DMS153 treated with DMSO at 0.1 percent for 48 hours (cell line): ENCODE measurements around the gene TIMM13.

ENCODE experiments used
- DNase-seq: peaks from one replicate; lab custom pipeline; 2025; ENCODE audit not compliant: unreplicated experiment; lab: John Stamatoyannopoulos, UW

Gene TIMM13

DNA sequence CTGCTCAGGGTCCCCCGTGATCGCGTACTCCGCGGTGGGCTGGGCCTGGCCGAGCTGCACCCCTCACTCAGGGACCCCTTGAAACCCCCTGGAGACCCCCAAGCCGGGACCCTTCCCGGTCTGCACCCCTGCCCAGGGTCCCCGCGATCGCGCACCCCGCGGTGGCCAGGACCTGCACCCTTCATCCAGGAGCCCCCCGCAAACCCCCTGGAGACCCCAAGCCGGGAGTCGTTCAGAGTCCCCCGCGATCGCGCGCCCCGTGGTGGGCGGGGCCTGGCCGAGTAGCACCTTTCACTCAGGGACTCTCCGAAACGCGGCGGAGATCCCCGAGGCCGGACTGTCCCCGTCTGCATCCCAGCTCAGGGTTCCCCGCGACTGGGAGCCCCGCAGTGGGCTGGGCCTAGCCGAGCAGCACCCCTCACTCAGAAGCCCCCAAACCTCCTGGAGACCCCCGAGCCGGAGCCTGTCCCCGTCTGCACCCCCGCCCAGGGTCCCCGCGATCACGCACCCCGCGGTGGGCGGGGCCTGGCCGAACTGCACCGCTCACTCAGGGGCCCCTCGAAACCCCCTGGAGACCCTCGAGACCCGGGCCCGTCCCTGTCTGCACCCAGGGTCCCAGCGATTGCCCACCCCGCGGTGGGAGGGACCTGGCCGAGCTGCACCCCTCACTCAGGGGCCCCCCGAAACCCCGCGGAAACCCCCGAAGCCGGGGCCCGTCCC is 28.6 kb upstream of the TIMM13 start:
- DNase-seq, result no peak

DNA sequence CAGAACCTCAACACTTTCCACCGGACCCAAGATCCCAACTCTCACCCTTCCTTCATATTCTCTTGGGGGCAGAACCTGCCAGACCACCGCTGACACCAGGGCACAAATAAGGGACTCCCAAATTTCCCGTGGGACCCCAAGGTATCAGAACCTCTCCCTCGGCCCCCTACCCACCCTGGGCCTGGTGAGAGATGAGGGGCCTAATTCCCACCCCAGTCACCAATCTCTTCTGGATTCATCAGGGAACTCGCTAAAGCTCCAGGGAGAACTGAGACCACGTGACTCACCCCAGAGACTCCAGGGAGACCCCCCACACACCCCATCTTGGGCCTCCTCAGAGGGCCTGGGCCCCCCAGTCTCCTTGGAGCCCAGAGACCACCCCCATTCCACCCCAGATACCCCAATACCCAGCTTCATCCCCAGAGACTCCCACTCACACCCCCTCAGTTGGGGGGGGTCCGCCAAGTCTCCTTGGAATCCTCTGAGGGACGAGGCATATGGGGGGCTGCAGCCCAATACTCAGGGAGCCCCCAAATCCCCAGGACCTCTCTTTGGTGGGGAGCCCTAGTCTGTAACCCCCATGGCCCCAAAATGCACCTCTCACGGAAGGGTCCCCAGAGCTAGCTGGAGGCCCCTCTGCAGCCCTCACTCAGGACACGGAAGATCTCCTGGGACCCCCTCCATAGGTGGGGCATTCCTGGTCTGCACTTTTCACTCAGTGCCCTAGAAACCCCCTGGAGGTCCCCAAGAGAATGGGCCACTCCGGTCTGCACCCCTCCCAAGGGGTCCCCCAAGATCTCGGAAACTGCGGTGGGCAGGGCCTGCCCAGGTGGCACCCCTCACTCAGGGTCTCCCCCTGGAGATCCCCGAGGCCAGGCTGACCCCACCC is 27.8 kb upstream of the TIMM13 start:
- no peak for DNase-seq

DNA sequence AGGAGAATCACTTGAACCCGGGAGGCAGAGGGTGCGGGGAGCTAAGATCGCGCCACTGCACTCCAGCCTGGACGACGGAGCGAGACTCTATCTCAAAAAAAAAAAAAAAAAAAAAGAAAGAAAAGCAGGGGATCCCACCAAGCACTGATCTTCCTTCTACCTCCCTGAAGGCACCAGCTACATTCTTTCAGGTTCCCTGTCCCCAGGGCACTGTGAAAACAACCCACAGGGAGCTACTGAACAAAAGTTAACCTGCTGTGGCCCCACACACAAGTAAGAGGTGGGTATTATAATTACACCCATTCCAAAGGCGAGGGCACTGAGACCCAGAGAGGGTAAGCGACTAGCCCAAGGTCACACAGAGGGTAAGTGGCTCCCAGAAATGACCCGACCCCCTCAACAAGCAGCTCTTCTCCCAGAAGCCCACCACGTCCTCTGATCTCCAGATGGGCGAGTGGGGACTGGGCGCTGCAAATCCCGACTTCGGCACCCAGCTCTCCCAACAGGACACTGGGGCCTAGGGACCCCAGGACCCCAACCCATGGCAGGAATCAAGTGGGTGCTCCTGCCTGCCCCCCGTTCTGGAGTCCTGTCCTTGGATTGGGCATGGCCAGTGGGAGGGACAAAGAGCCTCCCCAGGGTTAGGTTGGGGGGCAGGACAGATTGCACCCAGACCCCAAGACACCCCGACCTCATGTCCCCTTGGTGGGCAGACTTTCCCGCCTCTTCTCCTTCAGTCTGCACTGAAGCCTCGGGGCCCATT is 27.0 kb upstream of the TIMM13 start:
- DNase-seq, result no peak

DNA sequence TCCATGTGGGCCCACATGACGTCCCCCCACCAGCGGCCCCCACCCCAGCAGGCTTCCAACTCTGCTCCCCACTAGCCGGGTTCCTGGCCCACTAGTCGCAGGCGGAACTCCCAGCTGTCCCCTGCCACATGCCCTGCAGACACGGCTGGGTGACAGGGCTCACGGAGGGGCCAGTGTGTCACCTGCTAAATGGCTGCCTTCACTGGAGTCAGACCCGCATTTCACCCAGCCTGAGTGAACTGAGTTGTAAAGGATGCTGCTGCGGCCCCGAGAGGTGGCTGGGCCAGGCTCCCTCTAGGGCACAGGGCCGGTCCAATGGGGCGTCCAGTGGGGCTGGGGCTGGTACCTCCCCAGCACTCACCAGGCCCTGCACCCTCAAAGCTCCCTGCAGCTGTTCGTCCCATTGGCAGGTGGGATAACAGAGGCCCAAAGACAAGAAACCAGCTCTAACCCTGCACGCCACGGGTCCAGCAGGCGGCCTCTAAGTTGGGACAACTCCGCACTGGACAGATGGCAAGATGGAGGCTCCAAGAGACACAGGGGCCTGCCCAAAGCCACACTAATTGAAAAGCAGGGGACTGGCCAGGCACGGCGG is 26.1 kb upstream of the TIMM13 start:
- DNase-seq, result no peak

DNA sequence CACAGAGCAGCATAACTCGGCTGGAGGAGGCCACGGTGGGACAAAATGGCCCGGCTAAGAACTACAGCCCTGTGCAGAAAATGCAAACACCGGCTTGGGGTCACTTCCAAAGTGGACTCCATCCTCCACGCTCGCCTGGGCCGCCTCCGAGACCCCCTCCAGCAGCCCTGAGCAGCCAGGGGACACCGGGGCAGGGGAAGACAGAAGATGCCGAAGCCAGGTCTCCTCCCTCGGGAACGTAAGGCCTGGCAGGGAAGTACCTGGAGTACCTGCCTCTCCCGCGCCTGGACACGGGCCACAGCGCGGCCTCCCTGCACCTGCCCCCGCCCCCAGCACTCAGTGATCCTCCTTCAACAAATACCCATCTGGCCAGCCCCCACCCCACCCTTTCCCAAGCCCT is 24.4 kb upstream of the TIMM13 start:
- no peak for DNase-seq

DNA sequence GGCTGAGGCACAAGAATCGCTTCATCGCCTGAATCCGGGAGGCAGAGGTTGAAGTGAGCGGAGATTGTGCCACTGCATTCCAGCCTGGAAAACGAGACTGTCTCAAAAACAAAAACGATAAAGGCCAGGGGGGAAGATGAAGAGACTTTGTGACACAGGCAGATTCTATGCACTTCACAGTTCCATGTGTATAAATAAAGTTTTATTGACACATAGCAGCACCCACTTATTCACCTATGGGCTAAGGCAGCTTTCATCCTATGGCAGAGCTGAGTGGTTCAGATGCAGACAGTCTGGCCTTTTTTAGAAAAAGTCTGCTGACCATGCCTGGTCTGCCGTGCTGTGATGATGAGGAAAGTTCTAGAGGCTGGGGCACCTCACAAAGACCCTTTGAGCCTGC is 23.8 kb upstream of the TIMM13 start:
- no peak for DNase-seq

DNA sequence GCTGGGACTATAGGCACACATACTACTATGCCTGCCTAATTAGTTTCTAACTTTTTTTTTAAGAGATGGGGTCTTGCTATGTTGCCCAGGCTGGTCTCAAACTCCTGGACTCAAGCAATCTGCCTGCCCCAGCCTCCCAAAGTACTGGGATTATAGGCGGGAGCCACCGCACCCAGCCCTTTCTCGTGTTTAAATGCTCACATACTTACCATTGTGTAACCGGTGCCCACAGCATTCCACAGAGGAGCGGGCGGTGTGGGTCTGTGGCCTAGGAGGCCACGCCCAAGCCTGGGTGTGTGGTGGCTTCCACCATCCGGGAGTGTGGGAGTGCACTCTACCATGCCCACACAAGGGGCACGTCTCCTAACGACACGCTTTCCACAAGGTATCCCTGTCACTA is 21.6 kb upstream of the TIMM13 start:
- DNase-seq, result no peak

DNA sequence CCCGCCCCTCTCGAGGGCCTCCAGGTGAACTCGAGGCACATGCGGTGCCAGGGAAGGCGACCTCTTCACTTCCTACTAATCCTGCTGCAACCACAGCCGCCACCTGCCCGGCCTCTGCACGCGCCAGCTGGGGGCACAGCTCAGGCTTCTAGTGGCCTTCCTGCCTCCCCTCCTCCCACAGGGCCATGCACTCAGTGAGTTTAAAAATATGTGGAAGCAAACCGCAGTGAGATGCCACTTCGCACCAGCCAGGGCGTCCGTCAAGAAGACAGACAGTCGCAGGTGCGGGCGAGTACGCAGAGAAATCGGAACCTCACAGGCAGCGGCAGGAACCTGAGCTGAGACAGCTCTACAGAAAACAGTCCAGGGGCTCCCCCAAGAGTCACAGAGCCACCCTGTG is 19.0 kb upstream of the TIMM13 start:
- DNase-seq, result no peak

DNA sequence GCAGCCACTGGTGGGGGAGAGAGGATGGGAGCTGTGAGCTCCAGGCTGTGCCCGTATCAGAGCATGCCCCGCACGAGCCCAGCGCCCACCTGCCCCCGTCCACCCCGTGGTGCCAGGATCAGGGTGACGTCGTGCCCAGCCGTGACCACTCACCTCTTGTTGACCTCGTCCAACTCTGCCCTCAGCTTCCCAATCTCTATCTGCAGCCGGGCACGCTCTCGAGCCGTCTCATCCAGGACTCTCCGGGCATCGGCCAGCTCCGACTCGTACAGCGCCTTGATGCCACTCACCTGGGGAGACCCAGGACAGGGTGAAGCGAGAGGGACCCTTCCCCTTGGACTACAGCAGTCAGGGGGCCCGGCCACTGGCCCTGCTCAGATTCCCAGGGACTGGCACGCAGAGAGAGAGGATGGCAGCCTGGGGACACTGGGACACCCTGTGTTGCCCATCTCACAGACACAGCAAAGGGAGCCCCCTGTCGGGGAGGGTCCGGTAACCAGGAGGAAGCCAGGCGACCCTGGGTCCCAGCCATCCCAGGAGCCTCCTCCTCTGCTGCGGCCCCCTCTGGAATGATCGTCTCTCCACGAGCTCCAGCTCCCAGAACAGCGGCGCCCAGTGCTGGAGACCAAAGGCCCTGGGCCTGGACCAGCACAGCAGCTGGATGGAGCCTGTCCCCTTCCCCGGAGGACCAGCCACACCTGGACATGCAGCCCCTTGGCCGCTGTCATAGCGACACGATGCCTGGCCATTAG is 17.0 kb upstream of the TIMM13 start:
- DNase-seq, result no peak

DNA sequence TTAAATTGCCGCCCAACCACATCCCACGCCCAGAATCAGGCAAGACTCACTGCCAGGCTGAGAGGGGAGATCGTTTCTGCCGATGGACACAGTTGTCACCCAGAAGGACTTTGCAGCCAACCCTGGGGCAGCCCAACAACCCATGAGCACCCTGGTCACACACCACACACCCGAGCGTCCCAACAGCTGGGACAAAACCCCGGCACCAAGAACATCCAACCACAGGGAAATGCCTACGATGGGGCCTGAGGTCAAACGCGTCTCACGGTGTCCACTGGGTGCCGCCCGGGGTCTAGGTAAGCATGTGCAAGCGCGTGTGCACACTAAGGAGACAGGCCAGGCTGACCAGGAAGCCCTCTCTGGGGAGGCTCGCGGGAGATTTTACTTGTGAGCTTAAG is 16.4 kb upstream of the TIMM13 start:
- DNase-seq, result no peak

DNA sequence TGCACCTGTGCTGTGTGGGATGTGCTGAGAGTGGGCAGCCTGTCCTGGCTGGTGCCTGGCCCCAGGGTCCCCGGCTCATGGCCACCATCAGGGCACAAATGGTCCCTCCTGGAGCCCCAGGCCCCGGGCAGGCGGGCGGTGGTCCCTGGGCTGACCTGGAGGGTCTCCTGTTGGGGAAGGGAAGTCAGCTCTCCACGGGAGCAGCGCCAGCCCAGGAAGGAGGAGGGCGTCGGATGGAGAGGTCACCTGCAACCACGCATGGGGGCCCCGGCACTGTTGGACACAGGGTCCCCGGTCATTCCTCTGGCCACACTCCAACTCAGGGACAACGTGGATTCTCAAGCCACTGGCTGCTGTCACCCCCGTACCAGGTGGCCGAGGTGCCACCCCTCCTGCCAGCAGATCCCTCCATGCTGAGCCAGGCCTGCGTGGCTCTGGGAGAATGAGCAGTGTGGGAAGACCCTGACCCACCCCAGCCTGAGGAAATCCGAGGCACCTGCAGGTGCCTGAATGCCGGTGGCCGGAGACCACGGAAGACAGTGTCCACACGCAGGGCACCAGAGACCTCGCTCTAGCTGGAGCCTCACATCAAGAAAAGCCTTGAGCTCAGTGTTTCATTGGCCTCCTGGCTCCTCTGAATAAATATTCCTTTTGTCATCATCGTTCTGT is 15.9 kb upstream of the TIMM13 start:
- no peak for DNase-seq

DNA sequence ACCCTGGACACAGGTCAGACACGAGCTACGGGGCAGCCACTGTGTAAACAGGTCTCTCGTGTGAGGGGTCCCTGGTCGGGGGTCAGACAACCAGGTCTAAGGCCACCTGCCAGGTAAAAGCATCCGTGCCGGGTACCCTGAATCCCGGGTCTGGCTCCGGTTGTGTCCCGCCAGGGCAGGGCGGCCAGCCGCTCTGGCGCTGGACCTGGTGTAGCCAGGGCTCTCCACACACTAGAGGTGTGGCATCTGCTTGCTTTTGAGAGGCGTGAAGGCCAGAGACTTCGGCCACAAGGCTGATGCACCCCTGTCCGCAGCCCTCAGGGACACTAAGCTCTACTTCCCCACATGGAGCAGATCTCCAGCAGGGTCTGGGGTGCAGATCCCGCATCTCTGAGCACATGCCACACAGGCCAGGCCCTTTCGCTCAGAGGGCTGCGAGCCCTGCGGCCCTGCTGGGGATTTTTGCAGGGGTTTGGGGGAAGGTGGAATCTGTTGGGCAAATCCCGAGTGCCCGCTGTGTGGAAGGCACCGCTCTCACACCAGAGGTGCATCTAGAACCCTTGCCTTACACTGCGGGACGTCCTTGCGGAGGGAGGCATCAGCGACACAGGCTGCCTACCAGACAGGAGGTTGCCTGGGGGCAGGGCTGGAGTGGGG is 13.8 kb upstream of the TIMM13 start:
- no peak for DNase-seq

DNA sequence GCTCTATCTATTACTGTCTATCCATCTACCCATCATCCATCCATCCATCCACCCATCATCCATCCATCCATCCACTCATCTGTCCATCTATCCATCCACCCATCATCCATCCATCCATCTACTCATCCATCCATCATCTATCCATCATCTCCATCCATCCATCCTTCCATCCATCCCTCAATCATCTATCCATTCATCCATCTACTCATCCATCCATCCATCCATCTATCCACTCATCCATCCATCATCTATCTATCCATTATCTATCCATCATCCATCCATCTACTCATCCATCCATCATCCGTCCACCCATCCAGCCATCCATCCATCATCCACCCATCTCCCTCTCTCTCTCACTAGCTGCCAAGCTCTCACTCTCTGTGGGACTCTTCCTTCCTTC is 13.1 kb upstream of the TIMM13 start:
- DNase-seq, result no peak

DNA sequence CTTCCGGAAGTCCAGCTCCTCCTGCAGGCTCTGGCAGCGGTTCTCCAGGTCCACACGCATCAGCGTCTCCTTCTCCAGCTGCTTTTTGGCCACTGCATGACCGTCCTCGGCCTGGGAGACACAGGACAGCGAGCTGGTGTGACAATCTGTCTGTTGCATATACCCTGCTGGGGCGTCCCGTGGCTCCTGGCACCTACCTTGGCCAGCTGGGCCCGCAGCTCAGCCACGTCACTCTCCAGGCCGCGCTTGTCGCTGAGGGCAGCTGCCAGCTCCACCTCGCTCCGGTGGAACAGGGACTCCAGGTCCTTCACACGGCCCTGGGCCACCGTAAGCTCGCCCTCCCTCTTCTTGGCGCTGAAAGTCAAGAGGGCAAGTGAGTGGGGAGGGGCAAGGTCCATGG is 10.8 kb upstream of the TIMM13 start:
- DNase-seq, result no peak

DNA sequence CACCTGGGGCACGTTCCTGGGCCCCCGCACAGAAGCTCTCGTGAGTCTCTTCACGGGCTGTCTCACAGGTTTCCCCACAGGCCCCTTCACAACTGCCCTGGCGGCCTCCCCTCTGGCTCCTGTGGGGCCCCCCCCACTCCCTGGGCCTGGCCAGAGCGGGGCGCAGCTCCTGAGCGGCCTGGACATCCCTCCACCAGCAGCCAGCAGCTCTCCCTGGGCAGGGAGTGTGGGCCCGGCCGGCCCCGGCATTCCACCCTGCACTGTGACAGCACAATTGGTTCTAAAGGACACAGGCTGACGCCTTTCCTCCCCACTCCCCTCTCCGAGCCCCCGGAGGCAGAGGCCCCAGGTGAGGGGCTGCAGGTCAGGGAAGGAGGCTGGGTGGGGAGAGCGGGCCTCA is 9.5 kb upstream of the TIMM13 start:
- DNase-seq, result no peak

DNA sequence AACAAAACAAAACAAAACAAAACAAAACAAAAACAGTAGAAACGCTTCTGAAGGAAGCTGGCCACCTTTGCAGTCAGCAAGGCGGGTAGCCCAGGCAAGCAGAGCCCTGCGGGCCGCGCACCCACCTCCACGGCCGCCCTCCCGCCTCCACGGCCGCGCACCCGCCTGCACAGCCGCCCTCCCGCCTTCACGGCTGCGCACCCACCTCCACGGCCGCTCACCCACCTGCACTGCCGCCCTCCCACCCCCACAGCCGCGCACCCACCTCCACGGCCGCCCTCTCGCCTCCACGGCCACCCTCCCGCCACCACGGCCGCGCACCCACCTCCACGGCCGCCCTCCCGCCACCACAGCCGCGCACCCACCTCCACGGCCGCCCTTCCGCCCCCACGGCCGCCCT is 9.0 kb upstream of the TIMM13 start:
- DNase-seq, result no peak

DNA sequence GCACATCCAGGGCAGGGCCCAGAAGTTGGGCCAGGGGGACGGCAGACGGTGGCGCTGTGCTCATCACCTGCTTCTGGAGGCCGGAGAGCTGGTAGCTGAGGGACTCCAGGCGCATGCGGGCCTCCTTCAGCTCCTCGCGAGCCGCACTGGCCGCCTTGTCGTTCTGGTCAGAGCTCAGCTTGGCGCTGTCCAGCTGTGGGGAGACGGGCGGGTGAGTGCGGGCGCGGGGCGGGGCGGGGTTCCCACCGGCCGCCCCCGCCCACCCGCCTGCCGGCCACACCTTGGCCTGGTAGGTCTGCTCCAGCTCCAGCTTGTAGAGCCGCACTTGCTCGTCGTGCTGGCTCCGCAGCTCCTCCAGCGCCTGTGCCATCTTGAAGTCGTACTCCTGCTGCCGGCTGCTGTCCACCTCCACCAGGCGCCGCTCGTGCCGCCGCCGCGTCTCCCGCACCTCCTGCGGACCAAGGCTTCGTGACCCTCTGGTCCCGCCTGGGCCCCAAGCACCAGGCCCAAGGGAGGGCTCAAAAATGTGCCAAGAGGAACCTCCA is 7.4 kb upstream of the TIMM13 start:
- DNase-seq, result no peak

DNA sequence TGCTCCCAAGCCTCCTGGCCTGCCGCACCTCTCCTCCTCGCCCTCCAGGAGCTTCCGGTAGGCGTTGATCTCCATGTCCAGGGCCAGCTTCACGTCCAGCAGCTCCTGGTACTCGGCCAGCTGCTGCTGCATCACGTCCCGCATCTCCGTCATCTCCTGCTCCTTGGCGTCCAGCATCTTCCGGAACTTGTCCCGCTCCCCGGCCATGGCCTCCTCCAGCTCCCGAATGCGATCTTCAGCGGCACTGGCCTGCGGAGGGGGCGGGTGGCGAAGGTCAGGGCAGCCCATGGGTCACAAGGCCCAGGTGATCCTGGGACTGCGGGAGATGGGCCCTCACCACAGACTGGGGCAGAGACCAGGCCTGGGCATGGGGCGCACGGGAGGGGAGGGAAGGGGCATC is 6.9 kb upstream of the TIMM13 start:
- no peak for DNase-seq

DNA sequence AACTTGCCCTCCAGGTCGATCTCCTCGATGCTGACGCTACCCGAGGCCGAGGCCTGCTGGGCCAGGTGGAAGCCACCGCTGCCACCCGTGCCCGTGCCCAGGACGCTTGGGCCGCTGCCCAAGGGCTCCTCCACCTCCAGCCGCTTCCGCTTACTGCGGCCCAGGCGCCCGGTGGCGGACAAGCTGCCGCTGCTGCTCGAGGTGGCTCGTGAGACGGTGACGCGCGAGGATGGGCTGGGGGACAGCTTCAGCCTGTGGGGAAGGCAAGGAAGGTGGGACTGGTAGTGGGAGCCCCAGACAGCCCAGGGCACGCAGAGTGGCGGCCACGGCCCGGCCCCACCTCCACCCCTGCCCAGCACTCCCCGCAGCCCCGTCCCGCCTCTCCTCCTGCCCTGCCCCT is 6.5 kb upstream of the TIMM13 start:
- no peak for DNase-seq
